GM19238 (cell line): ENCODE data around the gene TRNAU1AP.
"Not testable (repeated sequence)": the region's sequence is repeated elsewhere in the genome, so short reads cannot be mapped to it uniquely, and the experiment has no call there.

ENCODE experiments used
- DNase-seq: peaks from one replicate; pipeline ENCODE4 v3.0.0; 2011; ENCODE audit warnings: low spot score; ENCODE audit not compliant: insufficient read length

The TRNAU1AP gene

GRCh38 chr1:28552758-28553663 is at the start of gene TRNAU1AP:
Gene TRNAU1AP (plus strand): TSS chr1:28553085. CDS start chr1:28553111, 26 bp downstream.
- peak; percentile 90 for DNase-seq

- no peak for DNase-seq
Measured at GRCh38 chr1:28503117-28503516, 49.8 kb upstream of the TRNAU1AP start.

DNA sequence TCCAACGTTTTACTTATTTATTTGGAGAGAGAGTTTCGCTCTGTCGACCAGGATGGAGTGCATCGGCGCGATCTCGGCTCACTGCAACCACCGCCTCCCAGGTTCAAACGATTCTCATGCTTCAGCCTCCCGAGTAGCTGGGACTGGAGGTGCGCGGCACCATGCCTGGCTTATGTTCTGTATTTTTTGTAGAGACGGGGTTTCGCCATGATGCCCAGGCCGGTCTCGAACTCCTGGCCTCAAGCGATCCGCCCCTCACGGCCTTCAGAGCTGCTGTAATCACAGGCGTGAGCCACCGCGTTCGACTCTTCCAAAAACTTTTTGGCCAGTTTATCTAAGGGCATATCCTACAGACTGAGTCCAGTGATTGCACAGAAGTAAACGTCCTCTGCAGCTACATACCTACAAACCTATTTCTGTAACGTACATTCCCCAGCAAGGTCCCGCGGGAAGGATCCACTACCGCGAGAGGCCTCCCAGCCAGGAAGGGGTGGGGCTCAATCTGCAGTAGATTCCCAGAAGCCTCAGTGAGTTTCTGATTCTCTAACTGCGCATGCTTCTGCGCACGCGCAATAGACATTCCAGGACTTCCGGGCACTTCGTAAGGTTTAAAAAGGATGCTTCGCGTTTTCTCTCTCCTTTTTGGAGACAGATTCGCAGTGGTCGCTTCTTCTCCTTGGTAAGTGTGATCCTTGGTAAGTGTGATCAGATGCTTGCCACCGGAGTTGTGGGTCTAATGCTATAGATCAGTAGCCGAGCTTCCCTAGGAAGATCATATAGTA is 47.3 kb upstream of the TRNAU1AP start, which contains the start of gene RCC1:
RCC1 (plus strand) TSS at position 638 of the 782 bp plus-strand sequence. CDS start 23,824 bp downstream, outside the sequence.
- peak; percentile 89 for DNase-seq

GRCh38 chr1:28506907-28507246 is 46.0 kb upstream of the TRNAU1AP start:
- no peak for DNase-seq

DNA sequence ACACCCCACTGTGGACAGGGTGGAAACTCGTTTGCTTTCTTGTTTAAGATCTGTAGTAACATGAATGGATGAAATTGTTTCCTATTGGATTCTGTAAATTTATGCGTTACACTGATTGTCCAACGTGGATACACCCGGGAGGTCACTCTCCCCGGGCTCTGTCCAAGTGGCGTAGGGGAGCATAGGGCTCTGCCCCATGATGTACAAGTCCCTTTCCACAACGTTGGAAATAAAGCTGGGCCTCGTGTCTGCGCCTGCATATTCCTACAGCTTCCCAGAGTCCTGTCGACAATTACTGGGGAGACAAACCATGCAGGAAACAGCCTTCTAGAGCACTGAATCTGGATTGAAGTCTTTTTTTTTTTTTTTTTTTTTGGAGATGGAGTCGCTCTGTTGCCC is 45.6 kb upstream of the TRNAU1AP start:
- no peak for DNase-seq

DNA sequence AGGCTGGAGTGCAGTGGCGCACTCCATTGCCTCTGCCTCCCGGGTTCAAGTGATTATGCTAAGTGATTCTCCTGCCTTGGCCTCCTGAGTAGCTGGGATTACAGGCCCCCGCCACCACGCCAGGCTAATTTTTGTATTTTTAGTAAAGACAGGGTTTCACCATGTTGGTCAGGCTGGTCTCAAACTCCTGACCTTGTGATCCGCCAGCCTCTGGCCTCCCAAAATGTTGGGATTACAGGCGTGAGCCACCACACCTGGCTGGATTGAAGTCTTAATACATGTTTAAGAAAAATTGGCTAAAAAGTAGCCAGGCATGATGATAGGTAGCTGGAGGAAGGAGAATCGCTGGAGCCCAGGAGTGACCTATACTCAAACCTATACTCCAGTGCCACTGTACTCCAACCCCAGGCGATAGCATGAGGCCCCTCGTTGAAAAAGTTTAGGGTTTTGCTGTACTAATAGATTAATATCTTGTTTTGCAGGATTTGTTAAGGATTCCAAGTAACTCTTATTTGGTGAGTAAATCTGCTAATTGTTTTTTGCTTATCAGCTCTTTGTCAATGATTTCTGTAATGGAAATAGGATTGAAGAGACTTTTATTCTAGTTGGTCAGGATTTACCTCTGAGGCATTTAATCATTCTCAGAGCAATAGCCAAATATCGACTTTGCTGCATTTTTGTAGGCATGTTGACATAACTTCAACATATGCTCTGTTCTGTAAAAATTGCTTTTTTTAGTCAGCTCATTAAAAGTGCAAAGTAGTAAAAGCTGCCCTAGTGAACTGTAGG is 45.0 kb upstream of the TRNAU1AP start:
- no peak for DNase-seq

GRCh38 chr1:28508435-28508754 is 44.5 kb upstream of the TRNAU1AP start:
- no peak for DNase-seq

DNA sequence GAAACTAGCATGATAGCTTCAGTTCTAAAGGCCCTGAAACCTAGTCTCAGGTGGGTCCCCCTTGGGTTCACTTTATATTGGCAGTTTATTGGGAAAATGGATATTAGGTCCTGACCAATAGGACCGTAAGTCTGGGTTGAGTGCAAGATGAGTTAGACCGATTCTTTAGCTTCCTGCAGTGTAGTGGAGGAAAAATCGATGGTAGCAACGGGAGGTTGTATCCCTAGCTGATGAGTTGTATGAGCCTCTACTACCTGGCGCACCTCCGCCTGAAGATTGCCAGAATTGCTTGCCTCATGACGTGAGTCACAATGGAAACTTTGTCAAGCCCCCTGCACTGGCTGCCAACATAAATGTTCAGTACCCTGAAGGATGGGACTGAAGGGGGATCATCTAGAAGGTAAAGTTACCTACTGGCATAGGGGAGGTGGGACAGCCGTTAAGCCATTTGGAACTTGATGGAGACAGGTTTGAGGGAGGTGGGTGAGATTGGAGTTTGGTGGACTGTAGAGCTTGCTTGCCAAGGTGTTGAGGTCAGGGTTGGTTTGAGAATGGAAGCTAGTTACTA is 43.1 kb upstream of the TRNAU1AP start:
- DNase-seq: no peak

- DNase-seq: no peak
Measured at GRCh38 chr1:28510273-28510969, 42.5 kb upstream of the TRNAU1AP start.

GRCh38 chr1:28510970-28511440 is 41.9 kb upstream of the TRNAU1AP start:
- no peak for DNase-seq

DNA sequence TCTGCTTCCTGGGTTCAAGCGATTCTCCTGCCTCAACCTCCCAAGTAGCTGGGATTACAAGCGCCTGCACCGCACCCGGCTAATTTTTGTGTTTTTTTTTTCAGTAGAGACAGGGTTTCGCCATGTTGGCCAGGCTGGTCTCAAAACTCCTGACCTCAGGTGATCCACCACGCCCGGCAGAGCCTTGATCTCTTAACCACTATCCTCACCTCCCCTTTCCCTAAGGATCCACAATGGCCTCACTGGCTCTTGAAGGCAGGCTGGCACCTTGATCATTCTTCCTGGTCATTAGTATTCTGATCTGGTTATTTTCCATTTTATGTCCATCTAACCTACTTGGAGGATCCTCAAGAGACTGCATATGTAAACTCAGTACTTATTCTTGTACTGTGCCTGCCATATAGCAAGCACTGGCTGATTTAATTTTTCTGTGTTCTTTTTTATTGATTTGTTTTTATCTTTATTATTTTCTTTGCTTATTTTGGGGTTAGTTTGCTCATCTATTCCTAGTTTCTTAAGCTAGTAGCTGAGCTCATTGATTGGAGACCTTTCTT is 40.8 kb upstream of the TRNAU1AP start:
- DNase-seq: no peak

DNA sequence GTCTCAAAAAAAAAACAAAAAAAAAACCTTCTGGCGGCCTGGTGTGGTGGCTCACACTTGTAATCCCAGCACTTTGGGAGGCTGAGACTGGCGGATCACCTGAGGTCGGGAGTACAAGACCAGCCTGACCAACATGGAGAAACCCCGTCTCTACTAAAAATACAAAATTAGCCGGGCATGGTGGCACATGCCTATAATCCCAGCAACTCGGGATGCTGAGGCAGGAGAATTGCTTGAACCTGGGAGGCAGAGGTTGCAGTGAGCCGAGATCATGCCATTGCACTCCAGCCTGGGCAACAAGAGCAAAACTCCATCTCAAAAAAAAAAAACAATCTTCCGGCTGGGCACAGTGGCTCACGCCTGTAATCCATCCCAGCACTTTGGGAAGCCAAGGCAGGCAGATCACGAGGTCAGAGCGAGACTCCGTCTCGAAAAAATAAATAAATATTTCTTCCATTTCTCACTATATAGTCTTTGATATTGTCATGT is 38.4 kb upstream of the TRNAU1AP start:
- DNase-seq: not testable (repeated sequence)

GRCh38 chr1:28516518-28516956 is 36.3 kb upstream of the TRNAU1AP start:
- DNase-seq: no peak

DNA sequence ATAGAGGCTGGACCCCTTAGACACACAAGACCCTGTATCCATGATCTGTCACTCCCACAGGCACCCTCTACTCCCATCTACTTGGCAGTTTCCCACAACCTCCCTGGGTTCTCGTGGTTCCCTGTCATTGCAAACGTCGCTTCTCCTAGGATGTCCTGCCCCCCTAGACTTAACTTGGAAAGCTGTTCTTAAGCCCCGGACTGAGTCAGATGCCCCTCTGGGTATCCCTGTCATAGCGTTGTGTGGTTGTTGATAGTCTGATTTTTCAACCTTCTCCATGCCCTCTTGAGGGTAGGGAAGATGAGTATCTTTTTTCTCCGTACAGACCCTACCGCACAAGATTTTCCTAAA is 35.3 kb upstream of the TRNAU1AP start:
- no peak for DNase-seq

DNA sequence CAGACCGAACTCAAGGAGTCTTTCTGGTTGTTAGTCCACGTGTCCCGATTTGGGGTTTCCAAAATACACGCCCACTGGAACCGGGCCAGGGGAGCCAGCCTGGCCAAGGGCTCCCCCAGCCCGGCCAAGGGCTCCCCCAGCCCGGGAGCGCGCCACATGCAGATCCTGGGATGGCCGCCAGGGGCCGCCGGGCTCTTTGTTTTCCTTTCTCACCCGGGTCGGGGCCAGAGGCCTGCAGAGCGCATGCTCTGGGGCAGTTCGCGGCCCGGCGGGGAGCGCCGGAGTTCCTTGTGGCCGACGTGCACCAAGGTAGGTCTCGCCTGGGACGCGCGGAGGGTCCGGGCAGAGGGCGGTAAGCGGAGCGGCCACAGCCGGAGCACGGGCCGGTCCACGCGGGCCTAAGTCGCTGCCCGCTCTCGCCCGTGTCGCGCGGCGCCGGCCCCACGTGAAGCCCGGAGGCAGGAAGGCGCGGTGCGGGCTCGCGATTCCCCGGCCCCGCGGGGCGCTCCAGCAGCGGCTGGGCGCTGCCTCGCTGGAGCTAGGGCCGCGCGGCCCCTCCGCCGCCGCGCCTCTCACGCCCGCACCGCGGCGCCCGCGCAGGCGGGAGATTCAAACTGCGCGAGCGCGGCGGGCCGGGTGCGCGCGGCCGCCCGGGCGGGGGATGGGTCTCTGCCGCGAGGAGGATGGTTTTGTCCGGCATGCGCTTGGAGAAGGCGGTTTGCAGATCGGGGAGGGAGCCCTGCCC is 34.7 kb upstream of the TRNAU1AP start:
- DNase-seq: peak; percentile 89

DNA sequence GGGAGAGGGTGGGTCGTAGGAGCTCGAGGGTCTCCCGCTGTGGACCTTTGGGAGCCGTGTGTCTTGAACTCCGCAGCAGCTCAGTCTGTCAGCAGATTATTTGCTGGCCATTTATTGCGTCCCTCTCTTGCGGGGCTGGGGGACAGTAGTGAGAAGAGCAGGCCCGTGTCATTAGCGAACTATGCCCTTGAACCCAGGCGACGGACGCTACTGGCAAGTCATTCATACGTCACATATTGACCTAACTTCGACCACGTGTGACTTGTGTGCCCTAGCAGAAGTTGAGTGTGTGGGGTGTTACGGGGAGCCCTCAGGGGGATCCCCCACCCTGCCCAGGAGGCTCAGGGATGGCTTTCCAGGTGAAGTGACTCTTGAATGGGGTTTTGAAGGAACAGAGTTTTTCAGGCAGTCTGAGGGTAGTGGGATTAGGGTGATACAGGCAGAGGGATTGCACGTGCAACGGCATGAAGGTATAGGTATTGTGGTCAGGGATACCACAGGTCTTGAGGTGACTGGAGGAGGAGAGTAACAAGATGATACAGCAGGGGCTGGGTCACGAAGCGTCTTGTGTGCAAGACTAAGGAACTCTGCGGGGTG is 34.0 kb upstream of the TRNAU1AP start:
- DNase-seq: peak; percentile 26

DNA sequence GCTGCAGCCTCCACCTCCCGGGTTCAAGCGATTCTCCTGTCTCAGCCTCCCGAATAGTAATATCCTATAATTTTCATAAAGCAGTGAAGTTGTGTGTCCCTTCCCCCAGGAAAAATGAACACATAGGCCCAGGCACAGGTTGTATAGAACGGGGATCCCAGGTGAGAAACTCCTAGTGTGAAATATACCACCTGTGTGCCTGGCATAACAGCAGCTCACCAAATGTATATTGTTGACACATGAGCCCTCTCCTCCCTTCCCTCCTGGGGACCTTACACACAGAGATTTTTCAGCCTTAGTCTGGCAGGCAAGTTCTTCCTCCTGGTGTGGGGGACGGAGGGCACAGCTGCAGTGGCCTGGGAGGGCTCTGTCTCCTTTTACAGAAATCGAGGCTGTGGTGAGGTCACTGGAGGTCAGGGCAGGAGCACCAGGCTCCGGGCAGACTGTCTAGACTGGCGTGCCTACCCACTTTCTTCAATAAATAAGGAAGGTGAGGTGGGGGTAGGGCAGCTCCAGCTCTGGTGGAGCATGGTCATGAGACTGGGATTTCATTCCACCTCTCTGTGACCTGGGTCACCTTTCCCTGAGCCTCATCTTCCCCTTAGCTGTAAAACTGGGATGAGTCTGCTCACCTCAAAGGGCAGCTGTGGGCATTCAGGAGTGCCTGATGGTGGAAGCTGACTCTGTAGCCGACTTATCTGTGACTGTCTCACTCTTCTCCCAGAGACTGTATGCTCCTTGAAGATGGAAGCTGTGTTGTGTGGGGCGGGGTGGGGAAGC is 32.7 kb upstream of the TRNAU1AP start:
- no peak for DNase-seq

- DNase-seq: not testable (repeated sequence)
Measured at GRCh38 chr1:28520796-28521195, 32.1 kb upstream of the TRNAU1AP start.
